ENCODE data around the gene CA11.

Gene CA11

DNA sequence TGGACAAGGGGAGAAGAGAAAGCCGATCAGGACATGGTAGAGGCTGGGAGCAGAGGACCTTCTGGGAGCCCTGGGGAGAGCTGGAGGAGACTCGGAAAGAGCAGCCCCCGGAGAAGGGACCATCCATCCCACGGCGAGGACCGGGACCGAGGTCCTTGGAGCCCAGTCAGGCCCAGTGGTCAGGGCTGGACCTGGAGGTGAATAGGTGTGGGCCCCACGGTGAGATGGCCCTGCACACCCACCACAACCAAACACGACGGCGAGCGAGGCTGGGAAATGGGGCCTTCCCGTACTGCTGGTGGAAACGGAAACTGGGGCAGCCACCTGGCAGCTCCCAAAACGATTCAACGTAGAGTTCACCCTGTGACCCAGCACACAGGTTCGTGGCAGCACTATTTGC, 30.5 kb upstream of the CA11 start:
- TF ChIP-seq, protein P1, sequence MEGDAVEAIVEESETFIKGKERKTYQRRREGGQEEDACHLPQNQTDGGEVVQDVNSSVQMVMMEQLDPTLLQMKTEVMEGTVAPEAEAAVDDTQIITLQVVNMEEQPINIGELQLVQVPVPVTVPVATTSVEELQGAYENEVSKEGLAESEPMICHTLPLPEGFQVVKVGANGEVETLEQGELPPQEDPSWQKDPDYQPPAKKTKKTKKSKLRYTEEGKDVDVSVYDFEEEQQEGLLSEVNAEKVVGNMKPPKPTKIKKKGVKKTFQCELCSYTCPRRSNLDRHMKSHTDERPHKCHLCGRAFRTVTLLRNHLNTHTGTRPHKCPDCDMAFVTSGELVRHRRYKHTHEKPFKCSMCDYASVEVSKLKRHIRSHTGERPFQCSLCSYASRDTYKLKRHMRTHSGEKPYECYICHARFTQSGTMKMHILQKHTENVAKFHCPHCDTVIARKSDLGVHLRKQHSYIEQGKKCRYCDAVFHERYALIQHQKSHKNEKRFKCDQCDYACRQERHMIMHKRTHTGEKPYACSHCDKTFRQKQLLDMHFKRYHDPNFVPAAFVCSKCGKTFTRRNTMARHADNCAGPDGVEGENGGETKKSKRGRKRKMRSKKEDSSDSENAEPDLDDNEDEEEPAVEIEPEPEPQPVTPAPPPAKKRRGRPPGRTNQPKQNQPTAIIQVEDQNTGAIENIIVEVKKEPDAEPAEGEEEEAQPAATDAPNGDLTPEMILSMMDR (IDR thresholded peaks at IDR 0.05; ENCODE audit: insufficient read depth, low read length), result no peak
- TF ChIP-seq REST (IDR thresholded peaks at IDR 0.05; ENCODE audit: insufficient replicate concordance, low read depth) (no peak), GABPA (IDR thresholded peaks at IDR 0.05; ENCODE audit: low read depth) (no peak), POLR2AphosphoS5 (IDR thresholded peaks at IDR 0.05; ENCODE audit: low read depth) (no peak), SPI1 (IDR thresholded peaks at IDR 0.05; ENCODE audit: borderline replicate concordance, low read depth) (no peak)
- DNase-seq (ENCODE audit: low read depth in 1 of 2, low spot score in 1 of 2), result no peak

GRCh38 chr19:48674921-48675824, 29.2 kb upstream of the CA11 start:
- Histone ChIP-seq H3K4me3 (replicated peaks; ENCODE audit: insufficient read depth, low read length) (no peak overlapping the region), H3K27ac (replicated peaks) (no peak overlapping the region), H3K27me3 (ENCODE audit: insufficient read depth, poor library complexity, severe bottlenecking) (no peaks in the 10 kb centered on the region)
- peak; percentile 20 to 77 for DNase-seq (ENCODE audit: low read depth in 1 of 2, low spot score in 1 of 2)
- no peak for TF ChIP-seq REST (IDR thresholded peaks at IDR 0.05; ENCODE audit: insufficient replicate concordance, low read depth)
- TF ChIP-seq, protein P1 (IDR thresholded peaks at IDR 0.05; ENCODE audit: insufficient read depth, low read length), result peak; percentile 64

More for the DNA sequence above, 30.5 kb upstream of the CA11 start:
- H3K4me3 ChIP-seq (replicated peaks; ENCODE audit: insufficient read depth, low read length), result no peak overlapping the region
- H3K27me3 ChIP-seq (ENCODE audit: insufficient read depth, poor library complexity, severe bottlenecking), result no peaks in the 10 kb centered on the region
- H3K27ac ChIP-seq (replicated peaks), result no peak overlapping the region

- no peak for DNase-seq (ENCODE audit: low read depth in 1 of 2, low spot score in 1 of 2)
- TF ChIP-seq SPI1 (IDR thresholded peaks at IDR 0.05; ENCODE audit: borderline replicate concordance, low read depth), result no peak
- TF ChIP-seq GABPA (IDR thresholded peaks at IDR 0.05; ENCODE audit: low read depth), result no peak
- TF ChIP-seq REST (IDR thresholded peaks at IDR 0.05; ENCODE audit: insufficient replicate concordance, low read depth), result no peak
- TF ChIP-seq, protein P1 (IDR thresholded peaks at IDR 0.05; ENCODE audit: insufficient read depth, low read length), result no peak
- TF ChIP-seq POLR2AphosphoS5 (IDR thresholded peaks at IDR 0.05; ENCODE audit: low read depth), result no peak
These were observed 28.3 kb upstream of the CA11 start for GRCh38 chr19:48674216-48674809.

More at GRCh38 chr19:48674216-48674809, 28.3 kb upstream of the CA11 start:
- H3K4me3 ChIP-seq (replicated peaks; ENCODE audit: insufficient read depth, low read length), result no peak overlapping the region
- H3K27me3 ChIP-seq (ENCODE audit: insufficient read depth, poor library complexity, severe bottlenecking), result no peaks in the 10 kb centered on the region
- no peak overlapping the region for H3K27ac ChIP-seq (replicated peaks)
